PC-3 (cell line): ENCODE data around the gene TNFRSF12A. TPM values are rescaled to one million over a fixed set of nuclear protein-coding genes. Genes with fewer than 3 reads are reported as not detected.

ENCODE experiments used
- ATAC-seq: fragments of 200-7000 bp; cut with Tn5 transposase; 2 replicates; pipeline ENCODE4 v1.9.1; 2020; ENCODE audit warnings: mild to moderate bottlenecking, moderate library complexity
- BruUV-seq: library from RNA; stranded (reverse); fragments of 400-500 nt; replicated peaks from 2 replicates; lab custom pipeline; 2021; lab: Mats Ljungman, UMichigan
- CTCF ChIA-PET: fragments of 300-600 bp; sonication (Branson Sonifier 250); formaldehyde crosslinking; loops from one replicate; lab custom pipeline; 2022; ENCODE audit warnings: antibody characterized with exemption; lab: Charles Lee
- POLR2A ChIA-PET: fragments of 300-600 bp; sonication (Branson Sonifier 250); formaldehyde crosslinking; loops from one replicate; lab custom pipeline; 2022; ENCODE audit warnings: antibody characterized with exemption; ENCODE audit not compliant: unreplicated experiment; lab: Charles Lee
- DNase-seq: peaks from one replicate; pipeline ENCODE4 v3.0.0-alpha.2; 2015
- H2AFZ ChIP-seq: fragments of 300-600 bp; sonication (generic); 2 replicates; pipeline ENCODE4 v1.6.0; 2016; ENCODE audit warnings: antibody characterized with exemption, low read length
- H3F3A ChIP-seq: fragments of 300-600 bp; sonication (generic); one replicate; pipeline ENCODE4 v1.6.0; 2017; ENCODE audit warnings: antibody characterized with exemption, low read length, control low read depth, mild to moderate bottlenecking; ENCODE audit not compliant: unreplicated experiment
- H3K27ac ChIP-seq: fragments of 300-600 bp; sonication (generic); 2 replicates; pipeline ENCODE4 v1.5.1; 2016; ENCODE audit warnings: mild to moderate bottlenecking, low read length
- H3K27me3 ChIP-seq: fragments of 300-600 bp; sonication (generic); 2 replicates; pipeline ENCODE4 v1.6.1; 2016; ENCODE audit warnings: low read length, mixed read lengths
- H3K36me3 ChIP-seq: fragments of 300-600 bp; sonication (generic); 2 replicates; pipeline ENCODE4 v1.6.1; 2016; ENCODE audit warnings: low read depth, mixed run types, low read length, mixed read lengths
- H3K4me1 ChIP-seq: fragments of 300-600 bp; sonication (generic); 2 replicates; pipeline ENCODE4 v1.5.1; 2016; ENCODE audit warnings: low read length; ENCODE audit not compliant: insufficient read depth
- H3K4me2 ChIP-seq: fragments of 300-600 bp; sonication (generic); 2 replicates; pipeline ENCODE4 v1.6.0; 2016; ENCODE audit warnings: low read length
- H3K4me3 ChIP-seq: fragments of 300-600 bp; sonication (generic); 2 replicates; pipeline ENCODE4 v1.5.1; 2016; ENCODE audit warnings: mild to moderate bottlenecking, low read length, mixed read lengths
- H3K79me2 ChIP-seq: fragments of 300-600 bp; sonication (generic); 2 replicates; pipeline ENCODE4 v1.6.1; 2017; ENCODE audit warnings: low read length, mixed read lengths
- H3K9ac ChIP-seq: fragments of 300-600 bp; sonication (generic); 2 replicates; pipeline ENCODE4 v1.6.0; 2016; ENCODE audit warnings: mild to moderate bottlenecking, low read length
- H3K9me2 ChIP-seq: fragments of 300-600 bp; sonication (generic); replicated peaks from 2 replicates; pipeline ENCODE4 v1.6.1; 2016; ENCODE audit warnings: mixed run types, low read length, mixed read lengths
- H3K9me3 ChIP-seq: fragments of 300-600 bp; sonication (generic); 2 replicates; pipeline ENCODE4 v1.6.1; 2016; ENCODE audit warnings: low read length, mixed read lengths
- H4K20me1 ChIP-seq: fragments of 300-600 bp; sonication (generic); 2 replicates; pipeline ENCODE4 v1.6.1; 2016; ENCODE audit warnings: low read length, mixed read lengths
- EZH2 ChIP-seq: fragments of 300-600 bp; sonication (generic); IDR thresholded peaks from one replicate; pipeline ENCODE4 v1.6.1; 2017; ENCODE audit warnings: antibody characterized with exemption, mild to moderate bottlenecking, low read length; ENCODE audit not compliant: unreplicated experiment
- EZH2phosphoT487 ChIP-seq: fragments of 300-600 bp; sonication (generic); IDR thresholded peaks from 2 replicates; pipeline ENCODE4 v1.6.1; 2018; ENCODE audit warnings: mild to moderate bottlenecking, antibody characterized with exemption, low read length, borderline replicate concordance
- intact Hi-C: fragments of 100-400 bp; cut with micrococcal nuclease; formaldehyde crosslinking; loops from 2 replicates; pipeline ENCODE4 v1.9.0; 2023
- total RNA-seq: library from RNA; depleted of rRNA; stranded (reverse); fragments of >200 nt; gene quantifications from 2 replicates; pipeline ENCODE4 v1.2.3, GENCODE V29; 2014
- TF ChIP-seq, protein P1 (sequence below): fragments of 300-600 bp; sonication (generic); conservative IDR thresholded peaks from 2 replicates; pipeline ENCODE4 v1.5.1; 2017; ENCODE audit warnings: antibody characterized with exemption, low read depth, mild to moderate bottlenecking, low read length

The TNFRSF12A gene
- total RNA-seq, 1 experiment from 2014 or later: 713 TPM

DNA sequence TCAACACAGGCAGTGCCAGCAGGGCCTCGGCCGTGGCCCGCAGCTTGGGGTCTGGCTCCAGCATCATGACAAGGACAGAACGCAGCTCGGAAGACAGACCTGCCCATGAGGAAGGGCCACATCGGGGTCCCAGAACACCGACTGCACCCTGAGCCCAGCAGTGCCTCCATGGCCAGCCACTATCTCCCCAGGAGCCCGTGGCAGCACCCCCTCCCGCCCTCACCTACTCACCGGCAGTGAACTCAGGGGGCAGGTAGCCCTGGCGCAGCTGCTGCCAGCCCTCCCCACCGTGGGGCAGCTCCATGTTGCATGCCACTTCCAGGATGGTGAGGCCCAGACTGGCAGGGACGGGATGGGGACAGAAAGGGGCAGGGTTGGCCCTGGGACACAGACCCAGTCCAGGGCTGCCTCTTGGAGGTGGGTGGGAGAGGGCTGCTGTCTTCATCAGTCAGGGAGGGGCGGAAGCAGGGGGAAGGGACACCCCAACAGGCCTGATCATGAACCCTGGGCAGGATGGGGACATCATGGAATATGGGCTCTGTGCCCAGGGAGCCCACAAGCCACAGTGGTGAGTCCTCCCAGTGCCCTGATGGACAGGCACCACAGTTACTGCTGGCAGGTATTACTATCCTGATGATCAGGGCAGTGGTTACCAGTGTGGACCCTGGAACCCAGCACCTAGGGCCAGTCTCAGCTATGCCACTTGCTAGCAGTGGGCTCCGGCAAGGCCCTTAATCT is 45.7 kb upstream of the TNFRSF12A start:
- Histone ChIP-seq H3K27ac (no peak overlapping the region), H3K9ac (no peak overlapping the region), H3K4me3 (no peak overlapping the region), H3K36me3 (peaks cover 6% of the 10 kb centered on the region; the same call in 1 of the 2 replicates), H3K27me3 (no peaks in the 10 kb centered on the region), H3F3A (no peaks in the 10 kb centered on the region), H2AFZ (no peak overlapping the region), H4K20me1 (peaks cover 12% of the 10 kb centered on the region), H3K9me2 (no peaks in the 10 kb centered on the region), H3K4me2 (no peak overlapping the region), H3K4me1 (peaks cover 21% of the 10 kb centered on the region), H3K79me2 (peaks cover 36% of the 10 kb centered on the region), H3K9me3 (no peaks in the 10 kb centered on the region)
- CTCF ChIA-PET: no interaction called here
- no TSS peak for BruUV-seq
- TF ChIP-seq EZH2 (no peak), EZH2phosphoT487 (no peak)
- TF ChIP-seq, protein P1, sequence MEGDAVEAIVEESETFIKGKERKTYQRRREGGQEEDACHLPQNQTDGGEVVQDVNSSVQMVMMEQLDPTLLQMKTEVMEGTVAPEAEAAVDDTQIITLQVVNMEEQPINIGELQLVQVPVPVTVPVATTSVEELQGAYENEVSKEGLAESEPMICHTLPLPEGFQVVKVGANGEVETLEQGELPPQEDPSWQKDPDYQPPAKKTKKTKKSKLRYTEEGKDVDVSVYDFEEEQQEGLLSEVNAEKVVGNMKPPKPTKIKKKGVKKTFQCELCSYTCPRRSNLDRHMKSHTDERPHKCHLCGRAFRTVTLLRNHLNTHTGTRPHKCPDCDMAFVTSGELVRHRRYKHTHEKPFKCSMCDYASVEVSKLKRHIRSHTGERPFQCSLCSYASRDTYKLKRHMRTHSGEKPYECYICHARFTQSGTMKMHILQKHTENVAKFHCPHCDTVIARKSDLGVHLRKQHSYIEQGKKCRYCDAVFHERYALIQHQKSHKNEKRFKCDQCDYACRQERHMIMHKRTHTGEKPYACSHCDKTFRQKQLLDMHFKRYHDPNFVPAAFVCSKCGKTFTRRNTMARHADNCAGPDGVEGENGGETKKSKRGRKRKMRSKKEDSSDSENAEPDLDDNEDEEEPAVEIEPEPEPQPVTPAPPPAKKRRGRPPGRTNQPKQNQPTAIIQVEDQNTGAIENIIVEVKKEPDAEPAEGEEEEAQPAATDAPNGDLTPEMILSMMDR: no peak
- intact Hi-C loops: no loop called here
- POLR2A ChIA-PET: no interaction called here
- DNase-seq: no peak
- no peak for ATAC-seq

DNA sequence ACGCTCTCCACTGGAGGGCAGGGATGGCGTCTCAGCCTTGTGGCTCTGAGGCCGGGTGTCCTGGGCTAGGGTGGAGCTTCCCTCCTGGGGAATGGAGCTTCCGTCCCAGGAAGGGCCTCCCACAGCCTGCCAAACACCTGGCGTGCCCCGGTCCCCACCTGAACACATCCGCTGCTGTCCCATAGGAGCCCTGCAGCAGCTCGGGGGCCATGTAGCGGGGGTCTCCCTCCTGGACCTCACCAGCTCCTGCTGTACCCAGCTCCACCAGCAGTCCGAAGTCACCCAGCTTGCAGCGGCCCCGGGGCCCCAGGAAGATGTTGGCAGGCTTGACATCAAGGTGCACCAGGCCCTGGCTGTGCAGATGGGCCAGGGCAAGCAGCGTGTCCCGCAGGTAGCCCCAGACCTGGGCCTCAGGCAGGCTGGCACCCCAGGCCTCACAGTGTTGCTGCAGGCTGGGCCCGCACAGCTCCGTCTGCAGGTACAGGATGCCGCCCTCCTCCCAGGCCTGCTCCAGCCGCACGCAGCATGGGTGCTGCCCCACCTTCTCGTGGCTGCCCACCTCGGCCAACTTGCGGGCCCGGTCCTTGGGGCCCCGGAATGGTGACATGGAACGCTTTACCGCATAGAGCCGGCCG is 44.9 kb upstream of the TNFRSF12A start:
- no peak overlapping the region for H2AFZ ChIP-seq
- no peaks in the 10 kb centered on the region for H3K27me3 ChIP-seq
- DNase-seq: no peak
- H3K9me2 ChIP-seq: no peaks in the 10 kb centered on the region
- no peak overlapping the region for H3K27ac ChIP-seq
- TF ChIP-seq, protein P1: no peak
- no peak for TF ChIP-seq EZH2
- no peaks in the 10 kb centered on the region for H3F3A ChIP-seq
- ChIA-PET POLR2A (no interaction called here), CTCF (no interaction called here)
- H3K9ac ChIP-seq: no peak overlapping the region
- H3K79me2 ChIP-seq: peaks cover 42% of the 10 kb centered on the region
- no TSS peak for BruUV-seq
- H3K4me2 ChIP-seq: no peak overlapping the region
- intact Hi-C loops: no loop called here
- peaks cover 6% of the 10 kb centered on the region; the same call in 1 of the 2 replicates for H3K36me3 ChIP-seq
- no peak overlapping the region for H3K4me3 ChIP-seq
- peaks cover 20% of the 10 kb centered on the region for H3K4me1 ChIP-seq
- H3K9me3 ChIP-seq: no peaks in the 10 kb centered on the region
- peaks cover 10% of the 10 kb centered on the region for H4K20me1 ChIP-seq
- ATAC-seq: no peak

DNA sequence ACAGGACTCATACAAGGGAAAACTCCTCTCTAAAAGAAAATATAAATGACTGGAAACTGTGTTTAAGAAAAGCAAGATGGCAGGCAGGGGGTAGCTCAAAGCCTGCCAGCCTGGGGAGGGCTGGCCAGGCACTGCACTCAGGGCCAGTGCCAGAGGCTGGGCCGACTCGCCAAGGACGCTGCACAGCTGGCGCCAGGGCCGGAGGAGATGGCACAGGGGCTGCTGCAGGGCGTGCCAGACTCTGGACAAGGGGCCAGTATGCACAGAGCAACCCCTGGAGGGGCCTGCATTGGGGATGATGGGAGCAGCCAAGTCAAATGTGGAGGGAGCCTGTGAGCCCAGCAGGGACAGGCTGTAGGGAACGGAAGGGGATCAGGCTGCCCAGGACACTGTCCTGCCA is 44.0 kb upstream of the TNFRSF12A start:
- no peaks in the 10 kb centered on the region for H3K9me2 ChIP-seq
- H3K9ac ChIP-seq: no peak overlapping the region
- no TSS peak for BruUV-seq
- peaks cover 34% of the 10 kb centered on the region for H3K79me2 ChIP-seq
- no peak overlapping the region for H3K27ac ChIP-seq
- H2AFZ ChIP-seq: no peak overlapping the region
- H3K27me3 ChIP-seq: no peaks in the 10 kb centered on the region
- ChIA-PET POLR2A (no interaction called here), CTCF (no interaction called here)
- no peak for DNase-seq
- intact Hi-C loops: no loop called here
- H3K4me1 ChIP-seq: peaks cover 19% of the 10 kb centered on the region
- H3K36me3 ChIP-seq: peaks cover 6% of the 10 kb centered on the region; the same call in 1 of the 2 replicates
- TF ChIP-seq EZH2 (no peak), EZH2phosphoT487 (no peak)
- TF ChIP-seq, protein P1: no peak
- peaks cover 1% of the 10 kb centered on the region; the same call in 1 of the 2 replicates for H4K20me1 ChIP-seq
- H3K9me3 ChIP-seq: no peaks in the 10 kb centered on the region
- no peaks in the 10 kb centered on the region for H3F3A ChIP-seq
- H3K4me2 ChIP-seq: no peak overlapping the region
- ATAC-seq: no peak
- no peak overlapping the region for H3K4me3 ChIP-seq
